Effector memory CD4-positive, alpha-beta T cell (primary cell): ENCODE results near the gene RHBDL1.

ENCODE experiments used
- DNase-seq, 3 donors: peaks; one replicate each; pipeline ENCODE4 v3.0.0-alpha.2; 2020
- H3K27ac ChIP-seq: 2 replicates; pipeline ENCODE4 v1.7.0; 2013; ENCODE audit warnings: mild to moderate bottlenecking, low read length, moderate library complexity; ENCODE audit not compliant: insufficient read depth, poor library complexity, severe bottlenecking
- H3K27me3 ChIP-seq: replicated peaks from 2 replicates; pipeline ENCODE4 v1.7.0; 2013; ENCODE audit warnings: mild to moderate bottlenecking, low read length; ENCODE audit not compliant: insufficient read depth, control insufficient read depth, poor library complexity, severe bottlenecking
- H3K36me3 ChIP-seq: 2 replicates; pipeline ENCODE4 v1.7.0; 2013; ENCODE audit warnings: mild to moderate bottlenecking, low read length, moderate library complexity; ENCODE audit not compliant: control insufficient read depth, insufficient read depth
- H3K4me1 ChIP-seq: 2 replicates; pipeline ENCODE4 v1.7.0; 2013; ENCODE audit warnings: low read length, mild to moderate bottlenecking; ENCODE audit not compliant: control insufficient read depth, insufficient read depth, poor library complexity, severe bottlenecking
- H3K4me3 ChIP-seq: 2 replicates; pipeline ENCODE4 v1.7.0; 2013; ENCODE audit warnings: low read length, low read depth, mild to moderate bottlenecking; ENCODE audit not compliant: insufficient read depth, poor library complexity, severe bottlenecking
- H3K9me3 ChIP-seq: 2 replicates; pipeline ENCODE4 v1.7.0; 2013; ENCODE audit warnings: mild to moderate bottlenecking, low read length, moderate library complexity; ENCODE audit not compliant: control insufficient read depth

RHBDL1 gene

DNA sequence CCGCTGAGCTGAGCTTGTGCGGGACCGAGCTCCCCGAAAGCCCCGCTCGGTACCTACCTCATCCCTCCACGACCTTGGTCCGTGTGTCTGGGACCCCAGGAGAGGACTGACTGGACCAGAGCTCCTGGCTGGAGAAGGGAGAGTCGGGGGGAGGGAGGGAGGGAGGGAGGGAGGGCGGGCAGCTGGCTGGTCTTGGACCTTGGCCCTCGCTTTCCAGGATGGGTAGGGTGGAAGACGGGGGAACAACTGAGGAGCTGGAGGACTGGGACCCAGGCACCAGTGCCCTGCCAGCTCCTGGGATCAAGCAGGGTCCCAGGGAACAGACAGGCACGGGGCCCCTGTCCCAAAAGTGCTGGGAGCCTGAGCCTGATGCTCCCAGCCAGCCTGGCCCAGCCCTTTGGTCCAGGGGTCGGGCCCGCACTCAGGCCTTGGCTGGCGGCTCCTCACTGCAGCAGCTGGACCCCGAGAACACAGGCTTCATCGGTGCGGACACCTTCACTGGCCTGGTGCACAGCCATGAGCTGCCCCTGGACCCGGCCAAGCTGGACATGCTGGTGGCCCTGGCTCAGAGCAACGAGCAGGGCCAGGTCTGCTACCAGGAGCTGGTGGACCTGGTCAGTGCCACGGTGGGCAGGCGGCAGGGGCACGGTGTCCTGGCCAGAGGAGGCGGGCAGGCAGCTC, 553 bp downstream of the RHBDL1 start:
- H3K4me1 ChIP-seq, result peaks cover 31% of the 10 kb centered on the region
- no peak overlapping the region for H3K27ac ChIP-seq
- H3K27me3 ChIP-seq, result no peaks in the 10 kb centered on the region
- peaks cover 29% of the 10 kb centered on the region for H3K36me3 ChIP-seq
- H3K4me3 ChIP-seq, result no peak overlapping the region
- DNase-seq, result no peak
- H3K9me3 ChIP-seq, result no peaks in the 10 kb centered on the region

DNA sequence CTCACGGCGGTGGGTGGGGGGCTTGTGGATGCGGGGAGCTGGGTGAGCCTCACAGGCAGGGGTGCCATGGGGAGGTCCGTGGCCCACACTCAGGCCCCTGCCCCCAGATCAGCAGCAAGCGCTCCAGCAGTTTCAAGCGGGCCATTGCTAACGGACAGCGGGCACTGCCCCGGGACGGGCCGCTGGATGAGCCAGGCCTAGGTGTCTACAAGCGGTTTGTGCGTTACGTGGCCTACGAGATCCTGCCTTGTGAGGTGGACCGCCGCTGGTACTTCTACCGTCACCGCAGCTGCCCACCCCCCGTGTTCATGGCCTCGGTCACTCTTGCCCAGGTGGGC, 1.1 kb downstream of the RHBDL1 start:
- no peak for DNase-seq
- H3K4me1 ChIP-seq, result peaks cover 35% of the 10 kb centered on the region
- no peak overlapping the region for H3K27ac ChIP-seq
- no peaks in the 10 kb centered on the region for H3K9me3 ChIP-seq
- H3K4me3 ChIP-seq, result no peak overlapping the region
- H3K36me3 ChIP-seq, result peaks cover 26% of the 10 kb centered on the region
- H3K27me3 ChIP-seq, result no peaks in the 10 kb centered on the region

DNA sequence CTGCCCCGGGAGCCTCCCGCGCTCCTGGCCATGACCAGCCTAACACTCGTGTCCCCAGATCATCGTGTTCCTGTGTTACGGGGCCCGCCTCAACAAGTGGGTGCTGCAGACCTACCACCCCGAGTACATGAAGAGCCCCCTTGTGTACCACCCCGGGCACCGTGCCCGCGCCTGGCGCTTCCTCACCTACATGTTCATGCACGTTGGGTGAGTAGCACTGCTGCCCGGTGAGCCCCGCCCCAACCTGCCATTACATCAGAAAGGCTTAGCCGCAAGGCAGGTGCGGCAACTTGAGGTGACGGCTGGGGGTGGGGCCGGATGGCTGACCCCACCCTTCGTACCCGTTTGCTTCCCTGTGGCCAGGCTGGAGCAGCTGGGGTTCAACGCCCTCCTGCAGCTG, 1.4 kb downstream of the RHBDL1 start:
- Histone ChIP-seq H3K27ac (no peak overlapping the region), H3K4me3 (no peak overlapping the region), H3K27me3 (no peaks in the 10 kb centered on the region), H3K36me3 (peaks cover 26% of the 10 kb centered on the region), H3K9me3 (no peaks in the 10 kb centered on the region), H3K4me1 (peaks cover 35% of the 10 kb centered on the region)
- peak in 2 of 3 donors; percentile 28 to 40 for DNase-seq

DNA sequence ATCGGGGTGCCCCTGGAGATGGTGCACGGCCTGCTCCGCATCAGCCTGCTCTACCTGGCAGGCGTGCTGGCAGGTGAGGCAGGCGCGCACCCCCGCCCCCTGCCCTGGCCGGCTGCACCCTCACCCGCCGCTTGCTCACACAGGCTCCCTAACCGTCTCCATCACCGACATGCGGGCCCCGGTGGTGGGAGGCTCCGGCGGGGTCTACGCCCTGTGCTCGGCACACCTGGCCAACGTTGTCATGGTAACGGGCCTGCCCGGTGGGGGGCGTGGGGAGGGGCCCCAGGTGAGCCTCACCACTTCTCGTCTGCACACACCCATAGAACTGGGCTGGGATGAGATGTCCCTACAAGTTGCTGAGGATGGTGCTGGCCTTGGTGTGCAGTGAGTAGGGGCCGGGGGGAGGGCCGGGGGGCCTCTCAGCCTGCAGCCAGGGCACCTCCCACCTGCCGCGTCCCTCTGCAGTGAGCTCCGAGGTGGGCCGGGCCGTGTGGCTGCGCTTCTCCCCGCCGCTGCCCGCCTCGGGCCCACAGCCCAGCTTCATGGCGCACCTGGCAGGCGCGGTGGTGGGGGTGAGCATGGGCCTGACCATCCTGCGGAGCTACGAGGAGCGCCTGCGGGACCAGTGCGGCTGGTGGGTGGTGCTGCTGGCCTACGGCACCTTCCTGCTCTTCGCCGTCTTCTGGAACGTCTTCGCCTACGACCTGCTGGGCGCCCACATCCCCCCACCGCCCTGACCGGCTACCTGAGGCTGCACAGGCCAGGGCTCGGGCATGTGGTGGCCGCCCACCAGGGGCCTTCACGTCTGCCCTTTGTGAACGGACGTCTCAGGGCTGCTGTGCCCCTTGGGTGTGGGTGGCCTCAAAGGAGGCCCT, 2.1 kb downstream of the RHBDL1 start:
- H3K27me3 ChIP-seq, result no peaks in the 10 kb centered on the region
- no peak overlapping the region for H3K4me3 ChIP-seq
- peaks cover 35% of the 10 kb centered on the region for H3K4me1 ChIP-seq
- peaks cover 23% of the 10 kb centered on the region for H3K36me3 ChIP-seq
- H3K27ac ChIP-seq, result no peak overlapping the region
- no peaks in the 10 kb centered on the region for H3K9me3 ChIP-seq
- DNase-seq, result no peak

DNA sequence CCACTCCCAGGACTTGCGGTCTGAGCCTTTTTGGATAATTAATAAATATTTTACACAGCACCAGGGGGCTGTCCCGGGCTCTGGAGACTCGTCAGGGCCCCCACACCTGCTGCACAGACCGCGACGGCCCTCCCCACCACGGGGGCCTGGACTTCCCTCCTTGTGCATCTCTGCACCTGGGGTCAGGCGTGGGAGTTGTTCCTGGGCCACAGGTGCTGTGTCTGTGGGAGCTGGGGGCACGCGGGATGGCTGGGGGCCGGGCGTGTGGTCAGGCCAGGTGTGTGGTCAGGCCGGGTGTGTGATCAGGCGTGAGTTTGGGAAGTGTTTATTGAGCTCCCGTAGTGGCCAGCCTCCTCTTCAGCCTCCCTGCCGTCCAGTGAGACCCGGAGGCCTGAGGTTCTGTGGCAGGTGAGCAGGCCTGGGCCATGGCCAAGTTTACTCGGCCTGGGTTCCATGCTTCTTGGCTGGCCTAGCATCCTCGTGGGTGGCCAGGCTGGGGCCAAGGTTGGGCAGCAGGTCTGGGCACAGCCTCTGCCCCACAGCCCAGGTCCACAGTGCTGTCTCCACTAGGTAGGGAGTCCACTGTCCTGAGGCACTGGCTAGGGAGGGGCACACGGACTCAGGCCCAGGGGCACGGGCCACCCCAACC, 2.9 kb downstream of the RHBDL1 start:
- Histone ChIP-seq H3K4me3 (no peak overlapping the region), H3K4me1 (peaks cover 42% of the 10 kb centered on the region), H3K27ac (no peak overlapping the region), H3K9me3 (no peaks in the 10 kb centered on the region), H3K36me3 (peaks cover 16% of the 10 kb centered on the region), H3K27me3 (no peaks in the 10 kb centered on the region)
- no peak for DNase-seq

DNA sequence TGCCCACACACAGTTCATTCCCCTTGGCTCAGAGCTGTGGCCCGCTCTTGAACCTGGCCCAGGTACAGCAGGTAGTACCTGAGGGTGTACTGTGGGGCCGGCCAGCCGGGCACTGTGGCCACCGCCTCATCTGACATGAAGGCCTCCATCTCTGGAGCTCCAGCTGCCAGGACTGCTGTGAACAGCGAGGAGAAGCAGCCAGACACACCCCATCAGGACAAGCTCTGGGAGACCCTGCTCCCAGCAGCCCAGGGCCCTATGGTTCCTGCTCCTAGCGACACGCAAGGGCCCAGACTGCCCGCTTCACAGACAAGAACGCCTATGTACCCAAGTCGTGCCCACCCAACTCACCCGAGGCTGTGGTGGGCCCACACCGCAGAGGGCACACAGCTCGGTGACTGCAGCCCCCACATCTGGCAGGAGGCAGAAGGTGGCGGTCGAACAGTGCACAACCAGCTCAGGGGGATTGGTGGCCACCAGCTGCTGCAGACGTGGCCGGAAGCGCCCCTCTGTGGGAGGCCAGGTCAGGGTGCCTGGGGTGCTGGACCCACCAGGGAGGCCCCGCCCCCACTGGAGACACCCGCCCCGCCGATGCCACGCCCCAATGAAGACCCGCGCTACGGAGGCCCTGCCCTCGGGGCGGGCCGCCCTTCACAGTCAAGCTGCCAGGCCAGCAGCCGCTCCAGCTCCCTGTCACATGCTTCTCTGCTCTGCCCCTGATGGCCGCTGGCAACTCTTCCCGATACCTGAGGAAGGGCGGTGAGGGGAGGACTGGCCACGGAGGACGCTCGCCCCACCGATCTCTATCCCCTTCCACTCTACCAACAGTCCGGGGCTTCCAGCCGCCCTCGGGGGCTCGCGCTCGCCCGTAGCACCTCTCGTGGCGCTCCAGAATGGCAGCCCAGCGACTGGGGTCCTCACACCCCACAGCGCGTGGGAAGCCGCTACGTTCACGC, 3.7 kb downstream of the RHBDL1 start:
- Histone ChIP-seq H3K9me3 (no peaks in the 10 kb centered on the region), H3K36me3 (peaks cover 10% of the 10 kb centered on the region), H3K4me3 (peak overlapping the region; percentile 49), H3K27ac (peak overlapping the region; percentile 53), H3K4me1 (peaks cover 47% of the 10 kb centered on the region), H3K27me3 (no peaks in the 10 kb centered on the region)
- peak; percentile 29 to 50 (median 34) for DNase-seq

DNA sequence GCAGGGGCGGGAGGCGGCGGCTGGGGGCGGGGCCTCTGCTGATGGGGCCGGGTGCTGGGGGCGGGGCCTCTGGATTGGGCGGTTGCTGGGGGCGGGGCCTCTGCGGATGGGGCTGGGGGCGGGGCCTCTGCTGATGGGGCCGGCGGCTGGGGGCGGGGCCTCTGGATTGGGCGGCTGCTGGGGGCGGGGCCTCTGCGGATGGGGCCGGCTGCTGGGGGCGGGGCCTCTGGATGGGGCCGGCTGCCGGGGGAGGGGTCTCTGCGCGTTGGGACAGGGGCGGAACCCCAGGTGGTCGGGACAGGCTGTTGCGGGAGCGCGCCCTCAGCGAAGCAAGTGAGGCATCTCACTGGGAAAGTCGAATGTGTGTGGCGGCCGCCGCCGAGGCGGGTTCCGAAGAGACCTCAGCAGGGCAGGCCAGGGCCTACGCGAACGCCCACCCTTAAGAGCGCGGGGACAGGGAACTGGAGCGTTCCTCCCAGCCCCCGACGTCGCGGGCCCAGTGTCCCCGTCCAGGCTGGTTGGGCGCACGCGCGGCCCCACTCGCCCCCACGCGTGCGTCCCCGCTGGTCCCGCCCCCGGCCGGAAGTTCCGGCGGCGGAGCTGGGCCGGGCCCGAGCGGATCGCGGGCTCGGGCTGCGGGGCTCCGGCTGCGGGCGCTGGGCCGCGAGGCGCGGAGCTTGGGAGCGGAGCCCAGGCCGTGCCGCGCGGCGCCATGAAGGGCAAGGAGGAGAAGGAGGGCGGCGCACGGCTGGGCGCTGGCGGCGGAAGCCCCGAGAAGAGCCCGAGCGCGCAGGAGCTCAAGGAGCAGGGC, 4.5 kb downstream of the RHBDL1 start, which contains the start of gene STUB1:
Gene STUB1 (plus strand): TSS at position 597 of the 811 bp plus-strand sequence. CDS start 116 bp downstream, at position 713.
- Histone ChIP-seq H3K9me3 (no peaks in the 10 kb centered on the region), H3K27ac (peak within 1 kb of the TSS; percentile 67), H3K4me1 (peaks cover 52% of the 10 kb centered on the region), H3K27me3 (no peaks in the 10 kb centered on the region), H3K36me3 (peaks cover 10% of the 10 kb centered on the region), H3K4me3 (peak within 1 kb of the TSS; percentile 65)
- DNase-seq, result peak; percentile 78 to 84 (median 83)

DNA sequence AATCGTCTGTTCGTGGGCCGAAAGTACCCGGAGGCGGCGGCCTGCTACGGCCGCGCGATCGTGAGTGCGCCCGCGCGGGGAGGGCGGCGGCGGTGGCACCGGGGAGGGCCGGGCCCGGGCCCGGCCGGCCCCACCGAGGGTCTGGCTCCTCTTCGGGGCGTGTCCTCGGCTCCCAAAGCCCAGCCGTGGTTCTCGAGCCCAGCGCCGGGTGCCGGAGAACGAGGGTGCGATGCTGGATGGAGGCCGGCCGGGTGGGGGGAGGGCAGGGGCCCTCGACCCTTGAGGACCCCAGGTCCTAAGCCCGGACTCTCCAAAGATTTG, 5.1 kb downstream of the RHBDL1 start:
- Histone ChIP-seq H3K27me3 (no peaks in the 10 kb centered on the region), H3K27ac (peak overlapping the region; percentile 67), H3K4me3 (peak overlapping the region; percentile 65), H3K9me3 (no peaks in the 10 kb centered on the region), H3K36me3 (peaks cover 10% of the 10 kb centered on the region), H3K4me1 (peaks cover 54% of the 10 kb centered on the region)
- DNase-seq, result no peak
